Prostate gland (tissue), 2 donors: ENCODE measurements around the gene CALHM1.

ENCODE experiments used
- POLR2A ChIP-seq: fragments of 450-650 bp; IDR thresholded peaks from one replicate; pipeline ENCODE4 v1.6.1; 2016; ENCODE audit warnings: antibody characterized with exemption, mild to moderate bottlenecking
- POLR2AphosphoS5 ChIP-seq: sonication (generic); formaldehyde crosslinking; IDR thresholded peaks from one replicate; pipeline ENCODE4 v1.6.1; 2017; ENCODE audit warnings: antibody characterized with exemption
- TF ChIP-seq, protein P1 (sequence below), 4 experiments: fragments of 200-600 bp in 2 of 4; fragments of 450-650 bp in 2 of 4; sonication (generic) in 2 of 4; IDR thresholded peaks; 1 replicate in 3 of 4; 2 replicates in 1 of 4; pipeline ENCODE4 v1.5.1; 2016 to 2019; ENCODE audit warnings: antibody characterized with exemption in 4 of 4, mild to moderate bottlenecking in 2 of 4, moderate library complexity in 2 of 4

DNA sequence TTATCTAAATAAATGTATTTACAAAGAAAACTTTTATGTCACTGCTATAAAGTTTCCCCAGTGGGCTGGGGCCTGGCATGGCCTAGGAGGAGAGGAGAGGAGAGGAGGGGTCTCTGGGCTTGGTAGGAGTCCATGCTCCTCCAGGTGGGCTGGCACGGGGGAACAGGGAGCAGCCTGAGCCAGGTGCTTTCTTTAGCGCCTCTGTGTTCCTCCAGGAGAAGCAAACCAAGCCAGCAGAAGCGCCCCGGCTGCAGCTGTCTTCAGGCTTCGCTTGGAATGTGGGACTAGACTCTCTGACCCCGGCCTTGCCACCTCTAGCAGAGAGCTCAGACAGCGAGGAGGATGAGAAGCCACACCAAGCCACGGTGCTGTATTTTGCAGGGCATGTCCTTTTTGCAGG, 17.1 kb downstream of the CALHM1 start:
- TF ChIP-seq, protein P1, sequence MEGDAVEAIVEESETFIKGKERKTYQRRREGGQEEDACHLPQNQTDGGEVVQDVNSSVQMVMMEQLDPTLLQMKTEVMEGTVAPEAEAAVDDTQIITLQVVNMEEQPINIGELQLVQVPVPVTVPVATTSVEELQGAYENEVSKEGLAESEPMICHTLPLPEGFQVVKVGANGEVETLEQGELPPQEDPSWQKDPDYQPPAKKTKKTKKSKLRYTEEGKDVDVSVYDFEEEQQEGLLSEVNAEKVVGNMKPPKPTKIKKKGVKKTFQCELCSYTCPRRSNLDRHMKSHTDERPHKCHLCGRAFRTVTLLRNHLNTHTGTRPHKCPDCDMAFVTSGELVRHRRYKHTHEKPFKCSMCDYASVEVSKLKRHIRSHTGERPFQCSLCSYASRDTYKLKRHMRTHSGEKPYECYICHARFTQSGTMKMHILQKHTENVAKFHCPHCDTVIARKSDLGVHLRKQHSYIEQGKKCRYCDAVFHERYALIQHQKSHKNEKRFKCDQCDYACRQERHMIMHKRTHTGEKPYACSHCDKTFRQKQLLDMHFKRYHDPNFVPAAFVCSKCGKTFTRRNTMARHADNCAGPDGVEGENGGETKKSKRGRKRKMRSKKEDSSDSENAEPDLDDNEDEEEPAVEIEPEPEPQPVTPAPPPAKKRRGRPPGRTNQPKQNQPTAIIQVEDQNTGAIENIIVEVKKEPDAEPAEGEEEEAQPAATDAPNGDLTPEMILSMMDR (IDR thresholded peaks at IDR 0.05): no peak
- no peak for TF ChIP-seq POLR2A
- no peak for TF ChIP-seq POLR2AphosphoS5
